ENCODE data around the gene NUP93.
"Not testable (repeated sequence)": the region's sequence is repeated elsewhere in the genome, so short reads cannot be mapped to it uniquely, and the experiment has no call there.

Gene NUP93

DNA sequence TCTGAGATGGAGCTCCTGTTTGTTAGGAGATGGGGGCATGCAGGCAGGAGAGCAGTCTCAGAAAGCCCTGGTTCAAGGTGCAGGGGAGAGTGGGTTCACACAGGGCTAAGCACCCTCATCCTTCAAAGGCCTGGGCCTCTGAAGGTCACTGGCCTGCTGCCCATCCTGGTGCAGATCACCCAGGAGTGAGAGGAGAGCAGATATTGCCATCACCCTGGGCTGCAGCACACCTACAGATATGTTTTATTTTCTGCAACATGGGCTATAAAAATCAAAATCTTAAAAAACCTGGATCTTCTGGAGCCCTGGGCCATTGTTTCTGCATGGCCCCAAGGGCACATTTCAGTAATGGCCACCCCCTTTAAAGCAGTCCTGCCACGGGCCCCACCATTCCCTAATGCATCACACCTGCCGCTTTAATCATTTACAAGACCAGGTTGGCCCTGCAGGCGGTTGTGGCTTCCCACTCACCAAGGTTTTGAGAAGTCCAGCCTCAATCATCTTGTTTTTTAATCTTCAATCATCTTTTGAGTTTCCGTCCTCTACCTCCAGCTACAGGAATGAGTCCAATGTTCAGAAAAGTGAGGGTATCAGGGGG is 20.4 kb upstream of the NUP93 start:
- no peak for DNase-seq

DNA sequence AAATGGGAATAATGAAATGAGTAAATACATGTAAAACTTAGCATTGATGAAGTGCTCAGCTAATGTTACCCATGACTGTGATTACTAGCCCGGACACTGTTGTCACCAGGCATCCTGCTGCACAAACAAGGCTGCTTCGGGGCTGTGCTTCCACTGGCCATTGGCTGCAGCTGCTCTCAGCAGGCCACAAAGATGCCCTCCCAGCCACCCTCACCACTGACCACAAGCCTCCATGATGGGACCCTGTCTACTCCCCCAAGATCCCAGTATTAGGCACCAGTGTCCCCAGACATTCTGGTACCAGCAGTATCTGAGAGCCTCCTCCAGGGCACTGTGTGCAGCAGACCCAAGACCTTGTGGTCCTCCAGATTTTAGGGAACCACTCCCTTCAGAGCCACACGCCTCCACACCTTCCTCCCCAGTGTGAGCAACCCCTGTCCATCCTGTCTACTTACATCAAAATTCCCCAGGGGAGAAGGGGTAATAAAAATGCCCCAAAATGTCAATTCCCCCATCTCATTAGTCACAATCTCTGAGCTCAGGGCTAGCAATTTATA is 19.7 kb upstream of the NUP93 start:
- no peak for DNase-seq

DNA sequence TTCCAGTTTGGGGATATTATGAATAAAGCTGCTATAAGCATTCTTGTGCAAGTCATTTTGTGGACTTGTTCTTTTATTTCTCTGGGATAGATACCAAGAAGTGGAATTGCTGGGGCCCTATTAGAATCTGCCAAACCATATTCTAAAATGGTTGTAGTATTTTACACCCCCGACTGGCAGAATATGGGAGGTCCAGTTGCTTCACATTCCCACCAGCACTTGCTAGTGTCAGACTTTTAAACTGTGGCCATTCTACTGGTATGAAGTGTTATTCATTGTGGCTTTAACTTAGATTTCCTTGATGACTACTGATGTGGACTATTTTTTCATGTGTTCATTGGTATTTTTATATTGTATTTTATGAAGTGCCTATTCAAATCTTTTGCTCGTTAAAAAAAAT is 18.1 kb upstream of the NUP93 start:
- no peak for DNase-seq

DNA sequence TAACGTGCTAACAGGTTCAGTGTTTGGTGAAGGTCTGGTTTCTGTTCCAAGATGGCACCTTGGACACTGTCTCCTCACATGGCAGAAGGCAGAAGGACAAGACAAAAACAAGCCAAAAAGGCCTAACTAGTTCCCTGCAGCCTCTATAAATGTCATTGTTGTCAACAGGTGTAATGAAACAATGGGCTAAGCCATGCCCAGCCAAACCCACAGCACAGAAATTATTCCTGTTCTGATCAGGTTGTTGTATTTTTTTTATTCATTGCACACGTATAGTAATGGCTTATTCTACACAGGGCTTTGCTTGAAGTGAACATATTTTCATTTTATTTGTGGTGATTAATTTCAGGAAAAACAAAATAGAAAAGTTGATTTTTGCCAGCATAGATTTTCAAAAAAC is 16.1 kb upstream of the NUP93 start:
- no peak for DNase-seq

DNA sequence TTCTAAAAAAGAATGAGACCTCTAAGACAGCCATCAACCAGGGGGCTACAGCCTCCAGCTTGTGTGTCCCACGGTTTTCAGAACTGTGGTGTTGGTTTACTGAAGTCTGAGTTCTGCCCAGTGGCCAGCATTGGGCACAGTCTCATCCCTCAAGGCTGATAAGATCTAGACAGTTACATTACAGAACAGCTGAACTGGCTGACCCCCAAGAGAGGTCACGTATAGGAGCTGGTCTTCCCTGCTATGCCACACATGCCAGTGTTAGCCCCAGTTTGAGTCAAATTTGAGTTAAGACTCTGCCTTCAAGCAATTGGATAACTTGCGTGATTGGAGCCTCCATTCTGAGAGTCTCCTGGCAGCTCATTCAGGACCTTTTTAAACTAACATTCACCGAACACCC is 14.8 kb upstream of the NUP93 start:
- no peak for DNase-seq

DNA sequence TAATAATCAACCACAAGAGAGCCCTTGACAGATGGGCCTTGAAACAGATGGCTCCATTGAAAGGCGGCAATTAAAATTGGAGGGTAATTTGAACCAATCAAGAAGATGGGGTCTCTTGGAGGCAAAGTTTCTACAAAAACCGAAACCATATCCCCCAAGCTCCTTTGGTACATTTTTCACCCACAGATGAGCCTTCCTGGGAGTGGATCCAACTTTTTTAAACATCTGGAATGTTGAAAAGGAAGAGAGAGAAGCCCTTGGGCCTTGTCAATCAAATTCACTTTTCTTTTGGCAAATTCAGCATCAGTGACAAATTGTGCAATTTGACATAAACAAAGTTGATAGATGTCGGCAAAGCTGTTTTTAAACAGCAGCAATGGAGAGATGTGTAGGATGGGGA is 13.2 kb upstream of the NUP93 start:
- DNase-seq = no peak

DNA sequence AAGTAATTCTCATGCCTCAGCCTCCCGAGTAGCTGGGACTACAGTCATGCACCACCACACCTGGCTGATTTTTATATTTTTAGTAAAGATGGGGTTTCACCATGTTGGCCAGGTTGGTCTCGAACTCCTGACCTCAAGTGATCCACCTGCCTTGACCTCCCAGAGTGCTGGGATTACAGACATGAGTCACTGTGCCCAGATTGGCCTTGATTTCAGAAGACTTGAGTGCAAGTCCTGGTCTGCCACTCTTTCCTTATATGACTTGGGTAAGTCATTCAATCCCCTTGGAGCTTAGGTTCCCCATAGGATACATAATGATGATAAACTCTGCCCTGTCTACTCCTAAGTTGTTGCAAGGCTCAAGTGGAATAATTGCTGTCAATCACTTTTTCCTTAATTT is 12.4 kb upstream of the NUP93 start:
- not testable (repeated sequence) for DNase-seq

DNA sequence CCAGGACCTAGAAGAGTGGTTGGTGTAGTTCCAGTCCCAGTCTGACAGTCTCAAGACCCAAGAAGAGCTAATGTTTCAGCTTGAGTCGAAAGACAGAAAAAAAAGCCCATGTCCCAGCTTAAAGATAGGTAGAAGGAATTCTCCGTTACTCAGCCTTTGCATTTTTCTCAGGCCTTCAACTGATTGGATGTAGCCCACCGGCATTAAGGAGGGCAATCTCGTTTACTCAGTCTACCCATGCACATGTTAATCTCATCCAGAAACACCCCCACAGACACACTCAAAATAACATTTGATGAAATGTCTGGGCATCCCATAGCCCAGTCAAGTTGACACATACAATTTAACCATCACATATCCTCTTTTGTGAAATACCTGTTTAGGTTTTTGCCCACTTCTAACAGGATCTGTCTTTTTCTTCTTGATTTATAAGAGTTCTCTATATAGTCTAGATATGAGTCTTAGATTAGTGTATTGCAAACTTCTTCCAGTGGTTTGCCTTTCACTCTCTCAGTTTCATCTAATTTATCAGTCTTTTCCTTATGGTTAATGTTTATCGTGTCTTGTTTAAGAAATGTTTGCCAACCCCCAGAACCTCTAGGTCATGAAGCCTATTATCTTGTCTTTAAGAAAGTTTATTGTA is 7.6 kb upstream of the NUP93 start:
- DNase-seq = no peak

DNA sequence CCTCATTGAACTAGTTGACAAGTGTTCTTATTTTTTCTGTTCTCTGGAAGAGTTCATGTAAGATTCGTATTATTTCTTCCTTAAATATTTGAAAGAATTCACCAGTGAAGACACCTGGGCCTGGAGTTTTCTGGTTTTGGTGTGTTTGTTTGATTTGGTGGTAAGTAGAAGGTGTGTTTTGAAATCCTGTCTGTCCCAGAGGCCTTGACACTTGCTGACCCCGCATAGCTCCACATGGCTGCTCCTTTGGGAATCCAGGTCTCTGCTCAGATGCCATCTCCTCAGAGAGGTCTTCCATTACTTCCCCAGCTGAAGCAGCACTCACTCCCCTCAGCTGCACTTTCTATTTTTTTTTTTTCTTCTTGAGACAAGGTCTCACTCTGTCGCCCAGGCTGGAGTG is 5.7 kb upstream of the NUP93 start:
- DNase-seq = no peak

DNA sequence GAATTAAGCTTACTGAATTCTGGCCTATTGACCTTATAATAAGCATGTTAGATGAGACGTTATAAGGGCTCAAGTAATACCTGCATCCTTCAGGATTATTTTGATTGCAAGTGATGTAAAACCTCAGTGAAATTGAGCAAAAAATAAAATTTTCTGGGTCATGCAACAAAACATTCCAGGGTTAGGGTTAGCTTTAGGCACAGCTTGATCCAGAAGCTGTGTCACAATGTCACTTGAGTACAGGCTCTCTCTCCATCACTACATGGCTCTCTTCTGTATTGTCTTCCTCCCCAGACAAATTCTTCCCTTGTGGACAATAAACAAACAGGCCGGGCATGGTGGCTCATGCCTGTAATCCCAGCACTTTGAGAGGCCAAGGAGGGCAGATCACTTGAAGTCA is 3.6 kb upstream of the NUP93 start:
- no peak for DNase-seq

DNA sequence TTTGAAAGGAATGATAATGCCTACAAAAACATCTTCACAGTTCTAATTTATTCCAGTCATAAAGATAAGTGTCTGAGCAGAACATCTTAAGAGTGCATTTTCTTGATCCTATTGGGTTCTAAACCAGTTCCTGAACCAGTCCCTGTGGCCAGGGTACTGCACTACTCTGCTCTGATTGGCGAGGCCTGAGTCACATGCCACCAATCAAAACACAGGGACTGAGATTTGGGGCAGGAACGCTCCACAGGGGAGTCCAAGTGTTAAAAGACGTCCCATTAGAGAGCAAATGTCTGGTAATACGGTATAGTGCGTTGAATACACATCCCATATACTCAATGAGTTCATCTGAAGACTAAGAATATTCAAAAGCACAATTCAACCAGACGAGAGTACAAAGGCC is 3.0 kb upstream of the NUP93 start:
- DNase-seq = no peak

DNA sequence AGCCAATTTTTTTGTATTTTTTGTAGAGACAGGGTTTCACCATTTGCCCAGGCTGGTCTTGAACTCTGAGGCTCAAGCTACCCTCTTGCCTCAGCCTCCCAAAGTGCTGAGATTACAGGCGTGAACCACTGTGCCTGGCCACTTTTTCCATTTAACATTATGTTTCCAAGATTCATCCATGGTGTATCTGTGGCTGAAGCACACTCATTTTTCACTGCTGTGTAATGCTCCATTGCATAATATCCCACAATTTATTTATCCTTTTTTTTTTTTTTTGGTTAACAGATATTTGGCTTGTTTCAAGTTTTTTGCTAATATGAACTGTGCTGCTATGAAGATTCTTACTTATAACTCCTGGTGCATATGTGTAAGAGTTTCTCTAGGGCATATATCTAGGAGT is 1.9 kb upstream of the NUP93 start:
- DNase-seq = no peak

DNA sequence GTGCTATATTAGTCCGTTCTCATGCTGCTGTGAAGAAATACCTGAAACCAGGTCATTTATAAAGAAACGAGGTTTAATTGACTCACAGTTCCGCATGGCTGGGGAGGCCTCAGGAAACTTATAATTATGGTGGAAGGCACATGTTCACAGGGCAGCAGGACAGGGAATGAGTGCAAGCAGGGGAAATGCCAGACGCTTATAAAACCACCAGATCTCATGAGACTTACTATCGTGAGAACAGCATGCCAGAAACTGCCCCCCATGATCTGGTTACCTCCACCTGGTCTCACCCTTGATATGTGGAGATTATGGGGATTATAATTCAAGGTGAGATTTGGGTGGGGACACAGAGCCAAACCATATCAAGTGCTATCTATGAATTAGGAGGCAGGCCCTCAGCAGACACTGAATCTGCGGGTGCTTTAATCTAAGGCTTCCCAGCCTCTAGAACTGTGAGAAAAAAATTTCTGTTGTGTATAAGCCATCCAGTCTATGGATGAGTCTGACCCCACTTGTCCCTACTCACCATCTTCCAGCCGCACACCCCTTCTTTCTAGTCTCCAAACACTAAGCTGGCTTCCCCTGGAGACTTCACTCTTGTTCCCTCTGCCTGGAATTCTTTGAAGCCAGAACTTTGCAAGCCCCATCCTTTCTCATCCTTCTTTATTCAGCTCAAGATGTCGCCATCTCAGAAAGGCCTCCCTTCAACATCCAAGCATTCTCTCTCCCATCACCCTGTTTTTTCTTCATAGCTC is 772 bp upstream of the NUP93 start:
- no peak for DNase-seq

DNA sequence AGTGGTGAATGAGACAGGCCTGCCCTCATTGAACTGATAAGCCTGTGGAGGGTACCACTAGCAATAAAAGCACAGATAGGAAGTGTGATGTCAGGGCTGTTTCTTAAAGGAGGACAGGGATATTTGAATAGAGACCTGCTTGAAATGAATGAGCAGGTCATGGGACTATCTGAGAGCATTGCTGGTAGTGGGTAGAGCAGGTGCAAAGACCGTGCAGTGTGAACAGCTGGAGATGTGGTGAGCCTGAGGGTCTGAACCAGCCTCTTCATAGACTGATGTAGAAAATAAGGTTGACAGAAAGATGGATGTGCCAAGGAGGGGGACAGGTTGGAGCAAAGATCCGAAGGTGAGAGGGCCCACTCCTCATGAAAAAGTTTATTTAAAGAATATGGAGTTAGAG is 2.4 kb downstream of the NUP93 start:
- DNase-seq = no peak

DNA sequence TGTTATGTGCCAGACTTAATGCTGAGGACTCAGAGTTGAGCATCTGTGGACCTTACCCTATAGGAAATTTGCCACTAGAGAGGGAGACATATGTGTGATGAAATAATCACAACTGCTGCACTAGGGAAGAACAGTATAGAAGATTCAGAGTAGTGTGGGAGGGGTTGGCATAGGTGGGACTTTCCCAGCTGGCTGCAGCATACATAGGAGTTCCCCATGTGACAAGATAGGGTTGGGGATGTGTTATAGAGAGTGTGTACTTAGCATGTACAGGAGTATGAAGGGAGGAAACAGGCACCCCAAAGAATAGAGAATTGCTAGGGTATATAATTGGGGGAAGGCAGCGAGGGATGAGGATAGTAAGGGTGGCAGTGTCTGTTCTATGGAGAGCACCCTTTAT is 2.9 kb downstream of the NUP93 start:
- no peak for DNase-seq

DNA sequence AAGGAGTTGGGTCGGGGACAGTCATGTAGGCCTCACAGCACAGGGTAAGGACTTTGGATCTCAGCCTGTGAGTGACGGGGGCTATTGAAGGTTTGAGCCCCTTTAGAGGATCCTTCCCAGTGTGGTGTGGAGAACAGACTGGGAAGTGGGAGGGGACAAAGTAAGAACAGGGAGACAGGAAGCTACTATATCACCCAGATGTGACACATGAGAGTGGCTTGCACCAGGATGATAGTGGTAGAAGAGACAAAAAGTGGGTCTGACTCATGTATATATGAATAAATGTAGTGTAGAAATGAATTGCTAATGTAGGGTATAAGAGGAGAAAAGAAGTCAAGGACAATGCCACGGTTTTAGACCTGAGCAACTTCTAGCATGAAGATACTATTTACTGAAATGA is 4.5 kb downstream of the NUP93 start:
- DNase-seq = peak; percentile 32

DNA sequence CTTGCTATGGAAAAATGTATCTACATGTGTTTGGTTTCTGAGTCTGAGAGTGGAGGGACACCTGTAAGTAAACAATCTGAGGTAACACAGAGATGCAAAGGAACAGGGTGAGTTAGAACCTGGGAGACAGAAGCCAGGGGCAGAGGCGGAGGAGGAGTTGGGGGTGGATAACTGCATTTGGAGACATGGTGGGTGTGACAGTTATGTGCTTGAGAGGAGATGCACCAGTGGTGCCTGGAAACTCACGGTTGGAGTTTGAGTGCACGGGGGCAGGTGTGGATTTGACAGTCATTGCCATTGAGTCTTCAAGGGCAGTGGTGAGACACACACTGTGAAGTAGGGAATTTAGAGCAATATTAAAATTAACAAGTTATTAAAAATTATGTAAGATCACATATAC is 6.5 kb downstream of the NUP93 start:
- no peak for DNase-seq

DNA sequence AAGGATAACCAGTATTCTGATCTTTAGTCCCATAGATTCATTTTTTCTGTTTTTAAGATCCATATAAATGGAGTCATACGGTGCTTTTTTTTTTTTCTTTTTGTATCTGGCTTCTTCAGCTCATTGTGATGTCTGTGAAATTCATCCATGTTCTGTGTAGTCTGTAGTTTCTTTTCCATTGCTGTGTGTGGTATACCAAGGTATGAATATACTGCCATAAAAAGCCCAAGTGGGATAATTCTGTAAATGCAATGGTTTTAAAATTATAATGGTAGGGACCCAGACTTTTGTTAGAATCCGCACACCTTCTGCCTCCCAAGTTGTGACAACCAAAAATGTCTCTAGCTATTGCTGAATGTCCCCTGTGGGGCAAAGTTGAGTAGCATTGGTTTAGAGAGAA is 7.6 kb downstream of the NUP93 start:
- DNase-seq = no peak

DNA sequence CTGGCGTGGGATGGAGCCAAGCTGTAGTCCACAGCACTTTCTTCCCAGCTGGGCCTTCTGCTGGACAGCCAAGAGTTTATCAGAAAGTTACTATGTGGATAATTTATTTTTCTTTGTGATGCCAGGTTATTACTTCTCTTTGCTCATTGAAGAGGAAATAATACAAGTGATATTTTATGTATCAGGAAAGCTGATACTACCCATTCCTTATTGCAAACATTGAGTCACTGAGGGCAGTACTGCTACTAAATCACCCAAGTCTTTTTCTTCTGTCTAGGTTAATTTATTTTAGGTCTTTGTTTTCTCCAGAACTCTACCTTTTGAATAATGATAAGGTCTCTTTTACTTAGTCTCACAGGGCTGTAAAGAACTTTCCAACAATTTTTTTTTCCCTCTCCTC is 8.3 kb downstream of the NUP93 start:
- DNase-seq = no peak

DNA sequence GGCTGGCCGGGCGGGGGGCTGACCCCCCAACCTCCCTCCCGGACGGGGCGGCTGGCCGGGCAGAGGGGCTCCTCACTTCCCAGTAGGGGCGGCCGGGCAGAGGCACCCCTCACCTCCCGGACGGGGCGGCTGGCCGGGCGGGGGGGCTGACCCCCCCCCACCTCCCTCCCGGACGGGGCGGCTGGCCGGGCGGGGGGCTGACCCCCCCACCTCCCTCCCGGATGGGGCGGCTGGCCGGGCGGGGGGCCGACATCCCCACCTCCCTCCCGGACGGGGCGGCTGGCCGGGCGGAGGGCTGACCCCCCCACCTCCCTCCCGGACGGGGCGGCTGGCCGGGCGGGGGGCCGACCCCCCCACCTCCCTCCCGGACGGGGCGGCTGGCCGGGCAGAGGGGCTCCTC is 9.4 kb downstream of the NUP93 start:
- not testable (repeated sequence) for DNase-seq

DNA sequence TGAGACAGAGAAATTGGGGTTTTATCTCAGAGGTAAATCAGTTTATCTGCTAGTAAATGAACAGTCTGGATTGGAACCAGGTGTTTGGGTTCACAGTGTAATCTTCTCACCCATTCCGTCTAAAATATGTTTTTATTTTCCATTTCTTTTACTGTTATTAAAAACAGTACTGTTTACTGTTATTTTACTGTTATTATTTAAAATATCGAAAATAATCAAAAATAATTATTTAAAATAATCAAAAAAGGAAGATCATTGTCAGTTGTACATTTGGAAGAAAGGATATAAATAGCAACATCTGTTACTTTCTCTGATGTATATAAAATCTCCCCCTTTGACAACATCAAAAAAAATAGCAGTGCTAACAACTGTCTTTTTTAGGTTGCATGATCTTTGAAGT is 11.5 kb downstream of the NUP93 start:
- DNase-seq = no peak

DNA sequence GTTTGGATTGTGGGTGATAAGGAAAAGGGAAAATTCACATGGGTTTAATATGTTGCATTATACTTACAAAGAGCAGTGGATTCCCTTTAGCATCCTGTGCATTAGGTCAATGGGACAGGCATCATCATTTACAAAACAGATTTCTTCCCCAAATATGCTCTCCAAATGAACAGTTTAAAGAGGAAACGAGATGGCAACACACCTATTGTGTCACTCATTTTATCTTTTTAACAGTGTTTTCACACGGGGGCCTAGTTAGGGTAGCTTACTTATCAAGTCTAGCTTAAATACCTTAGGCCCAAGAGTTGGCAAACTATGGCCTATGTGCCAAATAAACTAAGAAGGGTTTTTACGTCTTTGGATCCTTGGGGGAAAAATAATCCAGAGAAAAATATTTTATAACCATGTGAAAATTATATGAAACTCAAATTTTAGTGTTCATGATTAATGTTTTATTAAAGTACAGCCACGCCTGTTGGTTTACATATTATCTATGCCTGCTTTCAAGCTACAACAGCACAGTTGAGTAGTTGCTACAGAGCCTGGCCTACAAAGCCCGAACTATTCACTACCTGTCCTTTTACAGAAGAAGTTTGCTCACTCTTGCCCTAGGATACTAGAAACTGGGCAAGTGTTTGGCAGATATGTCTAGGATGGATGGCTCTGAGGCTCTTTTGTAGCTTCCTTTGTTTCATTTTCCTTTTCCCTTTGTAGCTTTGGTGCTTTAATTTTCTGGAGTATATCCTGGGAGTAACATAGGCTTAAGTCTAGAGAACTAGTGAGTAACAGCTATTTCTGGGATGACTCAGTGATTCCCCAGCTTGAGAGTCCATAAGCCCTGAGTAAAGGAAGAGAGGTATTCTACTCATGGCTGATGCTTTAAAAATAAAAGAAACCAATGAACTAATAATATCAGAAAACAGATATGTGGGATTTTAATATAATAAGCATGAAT is 12.4 kb downstream of the NUP93 start:
- DNase-seq = peak; percentile 87

DNA sequence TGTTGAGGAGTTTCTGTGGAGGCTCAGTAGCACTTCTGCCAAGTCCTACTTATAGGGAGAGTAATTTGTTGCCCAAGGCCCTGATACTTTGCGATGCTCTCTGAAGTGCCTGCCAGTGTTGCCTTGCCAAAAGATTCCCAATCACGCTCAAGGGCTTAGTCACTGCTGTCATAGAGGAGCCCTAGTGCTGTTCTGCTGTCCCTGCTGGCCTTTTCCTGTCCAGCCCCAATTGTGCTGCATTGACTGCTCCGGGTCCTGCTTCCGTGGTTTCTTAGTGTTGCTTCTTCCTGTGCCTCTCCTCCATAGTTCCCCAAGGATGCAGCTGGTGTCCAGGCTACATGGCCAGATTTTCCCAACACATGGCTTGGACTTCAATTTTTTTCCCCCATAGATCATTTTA is 13.9 kb downstream of the NUP93 start:
- peak; percentile 53 for DNase-seq

Data from HCEC 1CT (cell line).